TTC549 (cell line): ENCODE measurements around the gene LRRC51.
"Not testable (repeated sequence)": the region's sequence is repeated elsewhere in the genome, so short reads cannot be mapped to it uniquely, and the experiment has no call there.

Experiments
- FAIRE-seq: peaks from 2 replicates; lab custom pipeline; 2012; peaks lifted over from hg19 to GRCh38; lab: Jason Lieb, UNC

Gene LRRC51

DNA sequence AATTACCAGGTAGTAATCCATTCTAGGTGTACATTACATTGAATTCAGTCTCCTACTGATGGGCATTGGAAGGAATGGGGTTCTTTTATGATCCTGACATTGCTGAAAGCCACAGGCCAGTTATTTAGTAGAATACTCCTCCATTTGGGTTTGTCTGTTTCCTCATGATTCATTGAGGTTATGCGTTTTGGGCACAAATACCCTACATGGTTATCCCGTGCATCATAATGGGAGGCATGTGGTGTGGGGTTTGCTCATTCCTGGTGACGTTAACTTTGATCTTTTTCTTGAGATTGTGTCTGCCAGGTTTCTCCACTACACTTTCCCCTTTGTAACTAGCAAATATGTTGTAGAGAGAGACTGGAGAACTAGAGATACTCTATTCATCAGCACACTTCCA, 60.4 kb downstream of the LRRC51 start:
- FAIRE-seq, result no peak

DNA sequence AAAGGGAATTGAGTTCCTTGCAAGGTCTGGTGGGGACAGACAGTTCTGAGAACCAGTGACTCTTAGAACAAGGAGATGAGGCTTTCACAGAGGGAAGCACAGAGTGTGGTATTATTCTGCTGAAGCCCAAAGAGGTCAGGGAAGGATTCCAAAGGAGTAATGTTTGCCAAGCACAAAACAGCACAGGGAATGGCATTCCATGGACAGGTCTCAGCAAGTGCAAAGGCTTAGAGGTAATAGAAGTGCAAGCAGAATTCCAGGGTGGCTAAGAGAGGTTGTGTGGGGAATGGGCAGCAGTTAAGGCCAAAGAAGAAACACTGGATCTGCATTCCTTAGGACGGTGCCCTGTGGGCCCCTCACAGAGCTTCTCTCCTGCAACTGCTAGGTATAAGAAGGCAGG, 61.4 kb downstream of the LRRC51 start:
- FAIRE-seq, result not testable (repeated sequence)

DNA sequence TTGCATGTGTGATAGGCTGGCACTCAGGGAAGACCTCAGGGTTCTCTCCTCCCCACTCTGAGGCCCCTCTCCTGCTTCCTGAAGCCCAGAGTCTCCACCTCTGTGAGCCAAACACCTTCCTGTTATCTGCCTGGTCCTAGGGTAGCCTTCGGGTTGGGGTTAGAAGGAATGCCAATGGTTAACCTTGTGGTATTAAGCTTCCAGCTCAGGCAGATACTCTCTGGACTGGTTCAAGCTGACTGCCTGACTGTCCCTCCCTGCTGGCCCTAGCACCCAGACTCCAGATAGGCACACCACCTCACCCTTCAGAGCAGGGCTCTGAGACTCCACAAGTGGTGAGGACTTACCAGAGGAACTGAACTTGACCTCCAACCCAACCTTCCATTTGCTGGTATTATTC, 61.9 kb downstream of the LRRC51 start:
- not testable (repeated sequence) for FAIRE-seq

DNA sequence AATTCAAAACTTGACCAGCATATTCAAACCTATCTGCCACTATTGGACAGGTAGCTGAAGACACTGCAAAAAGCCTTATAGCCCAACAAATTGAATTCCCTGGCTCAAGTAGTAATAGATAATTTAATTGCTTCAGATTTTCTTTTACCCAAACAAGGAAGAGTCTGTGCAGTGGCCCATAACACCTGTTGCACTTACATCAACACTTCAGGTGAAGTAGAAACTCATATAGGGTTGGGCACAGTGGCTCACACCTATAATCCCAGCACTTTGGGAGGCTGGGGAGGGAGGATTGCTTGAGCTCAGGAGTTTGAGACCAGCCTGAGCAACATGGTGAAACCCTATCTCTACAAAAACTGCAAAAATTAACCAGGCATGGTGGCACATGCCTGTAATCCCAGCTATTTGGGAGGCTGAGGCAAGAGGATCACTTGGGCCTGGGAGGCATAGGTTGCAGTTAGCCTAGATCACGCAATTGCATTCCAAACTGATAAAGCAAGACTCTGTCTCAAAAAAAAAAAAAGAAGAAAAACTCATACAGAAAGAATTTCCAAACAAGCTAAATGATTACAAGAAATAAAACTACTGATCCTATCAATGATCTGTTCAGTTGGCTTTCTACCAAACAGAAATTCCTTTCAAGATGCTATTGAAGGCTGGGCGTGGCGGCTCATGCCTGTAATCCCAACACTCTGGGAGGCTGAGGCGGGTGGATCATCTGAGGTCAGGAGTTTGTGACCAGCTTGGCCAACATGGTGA, 64.3 kb downstream of the LRRC51 start:
- FAIRE-seq, result no peak
